Measurements from ENCODE around the gene FKBP7.

DNA sequence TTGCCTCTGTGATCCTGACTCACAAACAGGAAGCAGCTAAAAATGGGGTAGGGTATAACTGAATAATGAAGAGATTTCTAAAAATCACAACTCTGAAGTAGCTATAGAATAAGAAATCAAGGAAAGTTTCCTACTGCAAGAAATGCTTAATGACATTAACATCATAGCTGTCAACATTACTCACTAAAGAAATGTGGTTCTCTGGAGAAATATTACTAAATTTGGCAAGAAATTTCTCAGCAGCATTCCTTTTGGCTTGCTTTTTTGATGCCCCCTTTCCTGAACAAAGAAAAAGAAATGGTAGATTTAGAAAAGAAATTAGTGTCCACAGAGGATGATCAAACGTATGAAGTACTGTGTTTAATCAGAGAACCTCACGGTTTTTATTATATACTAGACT is 37.0 kb downstream of the FKBP7 start:
- TF ChIP-seq, protein P1, sequence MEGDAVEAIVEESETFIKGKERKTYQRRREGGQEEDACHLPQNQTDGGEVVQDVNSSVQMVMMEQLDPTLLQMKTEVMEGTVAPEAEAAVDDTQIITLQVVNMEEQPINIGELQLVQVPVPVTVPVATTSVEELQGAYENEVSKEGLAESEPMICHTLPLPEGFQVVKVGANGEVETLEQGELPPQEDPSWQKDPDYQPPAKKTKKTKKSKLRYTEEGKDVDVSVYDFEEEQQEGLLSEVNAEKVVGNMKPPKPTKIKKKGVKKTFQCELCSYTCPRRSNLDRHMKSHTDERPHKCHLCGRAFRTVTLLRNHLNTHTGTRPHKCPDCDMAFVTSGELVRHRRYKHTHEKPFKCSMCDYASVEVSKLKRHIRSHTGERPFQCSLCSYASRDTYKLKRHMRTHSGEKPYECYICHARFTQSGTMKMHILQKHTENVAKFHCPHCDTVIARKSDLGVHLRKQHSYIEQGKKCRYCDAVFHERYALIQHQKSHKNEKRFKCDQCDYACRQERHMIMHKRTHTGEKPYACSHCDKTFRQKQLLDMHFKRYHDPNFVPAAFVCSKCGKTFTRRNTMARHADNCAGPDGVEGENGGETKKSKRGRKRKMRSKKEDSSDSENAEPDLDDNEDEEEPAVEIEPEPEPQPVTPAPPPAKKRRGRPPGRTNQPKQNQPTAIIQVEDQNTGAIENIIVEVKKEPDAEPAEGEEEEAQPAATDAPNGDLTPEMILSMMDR (IDR thresholded peaks at IDR 0.05): no peak
- no peak for TF ChIP-seq EZH2 (IDR thresholded peaks at IDR 0.05)
- TF ChIP-seq EZH2phosphoT487 (IDR thresholded peaks at IDR 0.05): no peak

All from neural progenitor cell (in vitro differentiated cells).